HG02642 (cell line): ENCODE results near the gene MRTO4.
"Not testable (repeated sequence)": the region's sequence is repeated elsewhere in the genome, so short reads cannot be mapped to it uniquely, and the experiment has no call there.

Source experiments
- ATAC-seq: cut with Tn5 transposase; IDR thresholded peaks from one replicate; pipeline ENCODE4 v1.9.1; 2021; ENCODE audit warnings: mild to moderate bottlenecking; ENCODE audit not compliant: unreplicated experiment, poor library complexity

MRTO4 gene

DNA sequence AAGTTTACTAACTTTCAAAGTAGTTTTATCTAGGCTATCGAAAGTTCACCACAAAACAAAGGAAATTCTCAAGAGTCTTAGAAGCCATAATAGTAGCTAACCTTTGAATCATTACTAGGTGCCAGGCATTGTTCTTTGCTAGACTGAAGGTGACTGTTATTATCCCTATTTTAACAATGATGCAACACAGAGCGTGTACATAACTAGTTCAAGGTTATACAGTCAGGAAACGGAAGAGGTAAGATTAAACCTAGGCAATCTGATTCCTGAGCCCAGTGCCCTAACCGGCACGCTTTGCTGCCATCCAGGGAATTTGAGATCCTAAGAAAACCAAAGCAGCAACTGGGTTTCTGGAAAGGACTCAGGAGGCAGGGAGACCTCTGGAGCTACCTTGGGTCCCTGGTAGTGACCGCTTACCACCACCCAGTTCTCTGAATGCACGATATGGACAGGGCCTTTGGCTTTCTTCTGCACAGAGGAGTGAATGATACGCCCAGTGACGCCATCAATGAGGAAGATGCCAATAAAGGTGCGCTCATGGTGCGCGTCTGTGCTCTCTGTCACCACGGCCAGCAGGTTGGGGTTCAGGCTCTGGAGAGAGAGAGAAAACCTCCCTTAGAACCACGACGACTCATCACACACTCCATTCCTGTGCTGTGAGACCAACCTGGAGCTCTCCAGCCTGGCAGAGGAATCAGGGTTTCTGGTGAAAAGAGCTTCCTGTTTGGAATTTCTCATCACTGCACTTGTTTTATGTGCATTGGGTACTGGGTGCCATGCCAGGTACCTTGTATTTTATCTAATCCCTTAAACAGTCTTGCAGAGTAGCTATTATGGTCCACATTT, 28.4 kb upstream of the MRTO4 start:
- no peak for ATAC-seq

GRCh38 chr1:19229229-19229628, 22.4 kb upstream of the MRTO4 start:
- no peak for ATAC-seq

DNA sequence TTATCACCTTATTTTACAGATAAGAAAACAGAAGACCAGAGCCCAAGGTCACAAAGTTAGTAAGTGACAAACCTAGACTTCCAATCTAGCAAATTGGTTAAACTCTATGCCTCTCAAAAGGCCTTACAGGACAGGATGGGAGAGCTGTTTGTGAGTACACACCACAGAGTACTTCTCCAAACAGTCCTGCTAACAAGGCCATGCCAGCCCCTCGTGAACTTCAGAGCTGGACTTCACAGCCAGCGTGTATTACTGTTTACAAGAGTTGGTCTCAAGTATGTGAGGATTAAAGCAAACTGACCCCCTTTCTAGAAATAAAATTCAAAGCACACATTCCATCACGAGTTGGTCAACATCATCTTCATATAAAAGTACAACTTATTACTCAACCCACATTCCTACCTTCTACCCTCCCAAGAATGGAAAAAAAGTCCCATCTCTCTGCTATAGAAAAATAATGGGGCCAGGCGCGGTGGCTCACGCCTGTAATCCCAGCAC, 21.7 kb upstream of the MRTO4 start:
- ATAC-seq: no peak

DNA sequence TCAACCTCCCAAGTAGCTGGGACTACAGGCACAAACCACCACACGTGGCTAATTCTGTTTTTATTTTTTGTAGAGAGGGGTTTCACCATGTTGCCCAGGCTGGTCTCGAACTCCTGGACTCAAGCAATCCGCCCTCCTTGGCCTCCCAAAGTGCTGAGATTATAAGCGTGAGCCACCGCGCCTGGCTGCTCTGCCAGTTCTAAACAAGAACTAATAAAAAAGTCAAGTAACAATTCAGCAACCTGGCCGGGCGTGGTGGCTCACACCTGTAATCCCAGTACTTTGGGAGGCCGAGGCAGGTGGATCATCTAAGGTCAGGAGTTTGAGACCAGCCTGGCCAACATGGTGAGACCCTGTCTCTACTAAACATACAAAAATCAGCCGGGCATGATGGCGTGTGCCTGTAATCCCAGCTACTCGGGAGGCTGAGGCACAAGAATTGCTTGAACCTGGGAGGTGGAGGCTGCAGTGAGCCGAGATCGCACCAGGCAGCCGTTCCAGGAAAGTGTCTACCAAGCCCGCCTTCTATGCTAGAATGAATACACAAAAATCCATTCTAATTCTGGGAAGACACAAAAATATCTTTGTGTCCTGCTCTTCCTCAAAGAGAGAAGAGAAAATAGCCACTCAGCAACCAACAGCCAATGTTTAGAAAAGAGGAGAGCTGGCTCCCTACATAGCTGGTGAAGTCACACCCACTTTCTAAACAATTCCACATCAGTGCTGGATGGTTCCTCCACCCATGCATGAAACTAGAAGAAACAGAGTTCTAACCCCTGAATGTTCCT, 19.7 kb upstream of the MRTO4 start:
- ATAC-seq: not testable (repeated sequence)

- no peak for ATAC-seq
These were observed 19.1 kb upstream of the MRTO4 start for GRCh38 chr1:19232524-19232846.

DNA sequence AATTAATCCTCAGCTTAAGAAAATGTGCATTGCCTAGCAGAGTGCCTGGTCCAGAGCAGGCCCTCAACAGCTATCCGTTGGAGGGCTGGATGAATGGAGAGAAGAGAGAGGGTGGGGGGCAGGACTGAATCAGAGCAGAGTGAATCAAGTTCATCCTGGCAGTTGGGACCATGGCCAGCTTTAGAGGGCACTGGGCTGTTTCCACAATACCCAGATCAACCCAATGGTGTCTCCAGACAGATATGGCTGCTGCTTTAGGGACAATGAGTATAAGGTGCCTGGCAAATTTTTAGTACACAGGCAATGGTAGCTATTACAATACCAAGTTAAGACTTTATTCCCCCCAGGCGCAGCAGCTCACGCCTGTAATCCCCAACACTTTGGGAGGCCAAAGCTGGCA, 17.4 kb upstream of the MRTO4 start:
- ATAC-seq: no peak

DNA sequence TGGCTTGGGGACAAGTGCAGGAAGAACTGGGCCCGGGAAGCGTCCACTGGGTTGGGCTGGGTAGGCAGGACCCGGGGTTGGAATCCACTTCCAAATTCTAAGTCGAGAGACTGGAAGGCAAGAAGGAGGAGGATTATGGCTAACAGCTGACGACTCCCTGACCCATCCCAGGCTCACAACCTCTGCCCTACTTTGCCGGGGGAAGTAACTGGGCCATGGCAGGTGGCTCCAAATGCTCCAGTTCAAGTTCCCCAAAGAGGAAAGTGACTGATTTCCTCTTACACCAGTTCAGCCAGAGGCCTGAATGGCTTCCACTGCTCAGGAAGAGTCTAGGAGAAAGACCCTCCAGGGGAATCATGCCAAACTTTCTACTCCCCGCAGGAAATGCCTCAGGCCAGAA, 11.7 kb upstream of the MRTO4 start:
- no peak for ATAC-seq

DNA sequence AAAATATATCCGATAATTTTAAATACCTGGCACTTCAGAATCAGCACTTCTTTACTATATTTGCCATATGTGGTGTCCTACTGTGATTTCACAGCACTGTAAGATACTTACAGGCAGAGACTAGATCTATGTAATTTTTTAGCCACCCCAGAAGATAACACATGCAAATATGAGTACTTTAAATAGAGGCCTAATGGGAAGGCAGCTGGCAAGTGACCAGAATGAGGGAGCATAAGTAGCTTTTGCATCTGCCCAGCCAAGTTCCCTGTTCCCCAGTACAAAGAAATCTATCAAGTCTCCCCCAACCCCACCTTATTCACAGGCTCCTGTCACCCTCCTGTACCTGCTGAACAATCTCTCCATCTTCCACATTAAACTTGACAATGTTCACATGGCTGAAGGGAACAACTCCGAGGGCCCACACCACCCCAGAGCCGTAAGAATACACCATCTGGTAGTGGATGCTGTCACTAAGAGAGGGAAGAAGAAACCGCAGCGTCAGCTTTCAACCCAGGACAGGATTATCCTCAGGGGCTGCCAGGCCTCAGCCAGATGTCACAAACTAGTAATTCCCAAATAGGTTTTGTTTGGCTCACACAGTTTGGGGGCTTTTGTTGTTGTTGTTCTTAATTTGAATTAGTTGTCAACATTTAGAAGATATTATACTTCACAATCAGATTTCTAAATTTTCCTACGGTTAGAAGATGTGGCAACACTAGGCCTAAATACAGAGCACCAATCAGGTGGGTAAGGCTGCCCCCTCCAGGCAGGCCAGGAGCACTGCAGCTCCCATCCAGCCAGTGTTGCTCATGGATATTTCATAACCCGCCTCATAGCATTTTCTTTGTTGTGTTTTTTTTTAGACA, 10.7 kb upstream of the MRTO4 start:
- ATAC-seq: no peak

DNA sequence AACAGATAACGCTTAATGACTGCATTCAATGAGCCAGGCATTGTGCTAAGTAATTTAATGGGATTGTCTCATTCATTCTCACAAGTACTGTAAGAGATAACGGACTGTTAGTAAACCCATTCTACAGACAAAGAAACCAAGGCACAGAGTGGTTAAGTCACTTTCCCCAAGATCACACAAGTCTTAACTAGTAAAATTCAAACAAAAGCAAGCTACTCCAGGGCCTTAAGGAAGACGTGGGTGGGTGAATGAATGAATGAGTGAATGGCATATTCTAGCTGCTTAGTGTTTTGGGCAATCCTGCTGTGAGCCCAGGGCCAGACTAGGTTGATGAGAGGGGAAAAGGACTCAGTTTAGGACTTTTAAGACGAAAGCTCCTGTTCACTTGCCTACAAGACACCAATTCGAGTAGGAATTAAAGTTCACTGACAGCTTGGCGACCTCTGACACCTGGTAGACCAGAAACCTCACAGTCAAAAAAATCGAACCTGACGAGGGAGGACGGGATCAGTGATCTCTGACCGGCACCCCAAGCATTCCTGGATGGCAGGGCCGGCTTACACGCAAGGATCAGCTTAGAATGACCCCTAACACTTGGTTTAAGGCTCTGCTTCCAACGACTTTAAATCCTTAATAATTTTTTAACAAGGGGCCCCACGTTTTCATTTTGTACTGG, 838 bp upstream of the MRTO4 start:
- no peak for ATAC-seq

DNA sequence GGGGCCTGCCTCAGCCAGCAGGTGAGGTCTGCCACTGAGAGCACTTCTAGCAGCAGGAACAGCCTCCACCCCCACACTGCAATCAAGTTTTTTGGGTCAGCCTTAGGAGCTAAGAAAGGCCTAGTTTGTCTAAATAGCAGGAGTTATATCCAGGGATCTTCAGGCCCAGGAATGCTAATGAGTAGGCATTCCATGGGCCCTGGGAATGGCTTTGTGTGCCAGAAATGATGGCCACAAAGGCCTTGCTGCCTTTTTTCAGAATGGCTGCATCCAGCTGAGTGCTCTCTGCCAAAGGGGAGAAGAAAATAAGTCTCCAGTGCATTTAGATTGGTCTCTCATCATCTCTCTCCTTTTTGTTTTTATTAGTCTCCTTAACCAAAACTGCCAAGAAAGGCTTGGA, 2.8 kb downstream of the MRTO4 start:
- no peak for ATAC-seq

DNA sequence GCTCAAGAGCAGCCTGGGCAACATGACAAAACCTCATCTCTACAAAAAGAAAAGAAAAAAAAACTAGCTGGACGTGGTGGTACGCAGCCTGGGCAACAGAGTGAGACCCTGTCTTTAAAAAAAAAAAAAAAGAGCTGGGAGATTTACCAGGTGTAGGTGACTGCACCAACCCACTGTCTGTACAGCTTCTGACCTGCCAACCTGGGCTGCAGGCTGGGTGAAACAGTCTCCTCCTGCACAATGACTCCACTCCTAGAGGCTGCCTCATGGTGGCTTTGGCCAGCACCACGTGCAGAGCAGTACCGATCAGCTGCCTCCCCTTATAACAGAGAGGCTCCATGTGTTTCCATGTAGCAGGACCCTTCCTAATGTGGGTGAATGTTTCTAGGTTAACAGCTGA, 3.7 kb downstream of the MRTO4 start:
- no peak for ATAC-seq

GRCh38 chr1:19256301-19256700, 4.7 kb downstream of the MRTO4 start:
- not testable (repeated sequence) for ATAC-seq

DNA sequence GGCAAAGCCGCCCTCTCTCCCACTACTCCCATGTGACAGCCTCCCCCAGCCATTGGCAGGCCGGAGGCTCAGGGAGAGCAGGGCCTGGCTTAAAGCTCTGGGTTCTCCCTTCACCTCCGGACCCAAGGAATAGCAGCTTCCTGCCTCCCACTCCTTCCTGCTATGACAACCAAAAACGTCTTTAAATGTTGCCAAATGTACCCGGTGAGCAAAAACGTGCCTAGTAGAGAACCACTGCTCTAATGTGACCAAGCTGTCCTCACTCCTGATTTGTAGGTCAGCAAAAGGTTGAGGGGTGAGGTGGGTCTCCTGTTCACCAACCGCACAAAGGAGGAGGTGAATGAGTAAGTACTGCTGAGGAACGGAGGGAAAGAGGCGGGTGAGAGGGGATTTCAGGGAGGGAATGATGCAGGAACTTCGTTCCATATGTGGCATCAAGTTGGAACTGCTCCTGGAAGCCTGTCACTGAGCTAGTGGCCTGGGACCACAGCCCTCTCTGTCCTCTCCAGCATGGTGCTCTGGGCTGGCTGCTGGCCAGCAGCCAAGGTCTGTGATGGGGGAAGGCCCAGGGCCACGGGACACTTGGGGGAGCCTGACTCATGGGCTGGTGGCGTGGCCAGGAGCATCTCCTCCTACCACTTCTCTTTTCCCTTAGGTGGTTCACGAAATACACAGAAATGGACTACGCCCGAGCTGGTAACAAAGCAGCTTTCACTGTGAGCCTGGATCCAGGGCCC, 5.7 kb downstream of the MRTO4 start:
- no peak for ATAC-seq

DNA sequence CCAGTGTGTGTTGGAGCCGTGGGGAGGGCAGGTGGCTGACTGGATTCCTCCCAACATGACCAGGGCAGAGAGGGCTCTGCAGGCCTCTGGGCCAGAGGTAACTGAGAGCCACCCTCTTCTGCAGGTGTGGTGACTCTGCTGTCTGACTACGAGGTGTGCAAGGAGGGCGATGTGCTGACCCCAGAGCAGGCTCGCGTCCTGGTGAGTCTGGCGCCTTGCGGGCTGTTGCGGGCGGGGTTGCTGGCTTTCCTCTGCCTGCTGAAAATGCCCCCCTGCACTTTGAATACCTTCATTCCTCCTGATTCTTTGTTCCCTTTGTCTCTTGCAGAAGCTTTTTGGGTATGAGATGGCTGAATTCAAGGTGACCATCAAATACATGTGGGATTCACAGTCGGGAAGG, 6.7 kb downstream of the MRTO4 start:
- no peak for ATAC-seq

GRCh38 chr1:19260211-19261138, 8.9 kb downstream of the MRTO4 start:
- ATAC-seq: no peak

- ATAC-seq: no peak
These were observed 10.4 kb downstream of the MRTO4 start for GRCh38 chr1:19262047-19262446.

DNA sequence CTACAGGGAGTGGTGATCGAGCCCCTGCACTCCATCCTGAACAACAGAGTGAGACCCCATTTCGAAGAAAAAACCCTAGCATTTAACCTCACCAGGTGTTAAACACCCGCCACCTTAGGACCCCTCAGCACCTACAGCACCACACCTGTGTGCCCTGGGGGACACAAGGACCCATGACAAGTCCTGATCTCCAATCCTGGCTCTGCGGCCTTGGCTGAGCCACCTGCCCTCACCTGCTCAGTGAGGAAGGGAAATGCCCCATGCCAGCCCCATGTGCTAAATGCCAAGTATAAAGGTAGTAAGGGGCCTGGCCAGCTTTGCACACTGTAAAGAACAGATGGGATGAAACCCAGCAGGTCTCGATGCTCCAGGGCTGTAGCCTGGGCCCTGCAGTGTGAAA, 11.1 kb downstream of the MRTO4 start:
- no peak for ATAC-seq

DNA sequence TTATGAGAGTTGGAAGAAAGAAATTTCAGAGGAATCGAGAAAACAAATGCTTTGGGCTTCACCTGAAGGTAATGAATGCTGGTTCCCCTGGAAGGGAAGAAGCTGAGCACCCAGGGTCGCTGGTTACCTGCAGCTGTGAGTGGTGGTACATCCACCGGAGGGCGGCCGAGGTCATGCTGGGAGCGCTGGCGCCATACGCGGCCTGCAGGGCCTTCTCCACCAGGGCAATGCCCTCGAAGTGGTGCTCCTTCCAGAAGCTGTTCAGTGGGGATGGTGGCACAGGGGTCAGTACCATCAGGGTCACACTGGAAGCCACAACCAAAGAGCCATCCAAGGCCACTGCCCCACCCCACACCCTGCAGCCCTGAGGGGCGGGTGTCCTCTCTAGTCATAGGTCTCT, 16.8 kb downstream of the MRTO4 start:
- no peak for ATAC-seq
